Measurements from ENCODE around the gene SSC4D. TPM values are rescaled to one million over a fixed set of nuclear protein-coding genes. Genes with fewer than 3 reads are reported as not detected.
"Not testable (repeated sequence)": the region's sequence is repeated elsewhere in the genome, so short reads cannot be mapped to it uniquely, and the experiment has no call there.

SSC4D gene
- polyA plus RNA-seq, 4 donors: 3.9 to 6.9 (median 4.4) TPM

DNA sequence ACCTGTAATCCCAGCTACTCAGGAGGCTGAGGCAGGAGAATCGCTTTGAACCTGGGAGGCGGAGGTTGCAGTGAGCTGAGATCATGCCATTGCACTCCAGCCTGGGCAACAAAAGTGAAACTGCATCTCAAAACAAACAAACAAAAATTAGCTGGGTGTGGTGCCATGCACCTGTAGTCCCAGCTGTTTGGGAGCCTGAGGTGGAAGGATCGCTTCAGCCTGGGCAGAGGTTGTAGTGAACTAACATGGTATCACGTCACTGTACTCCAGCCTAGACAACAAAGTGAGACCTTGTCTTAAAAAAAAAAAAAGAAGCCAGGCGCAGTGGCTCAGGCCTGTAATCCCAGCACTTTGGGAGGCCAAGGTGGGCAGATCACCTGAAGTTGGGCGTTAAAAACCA, 21.7 kb downstream of the SSC4D start:
- DNase-seq (ENCODE audit: low read depth in 4 of 4, low spot score in 2 of 4): not testable (repeated sequence)

DNA sequence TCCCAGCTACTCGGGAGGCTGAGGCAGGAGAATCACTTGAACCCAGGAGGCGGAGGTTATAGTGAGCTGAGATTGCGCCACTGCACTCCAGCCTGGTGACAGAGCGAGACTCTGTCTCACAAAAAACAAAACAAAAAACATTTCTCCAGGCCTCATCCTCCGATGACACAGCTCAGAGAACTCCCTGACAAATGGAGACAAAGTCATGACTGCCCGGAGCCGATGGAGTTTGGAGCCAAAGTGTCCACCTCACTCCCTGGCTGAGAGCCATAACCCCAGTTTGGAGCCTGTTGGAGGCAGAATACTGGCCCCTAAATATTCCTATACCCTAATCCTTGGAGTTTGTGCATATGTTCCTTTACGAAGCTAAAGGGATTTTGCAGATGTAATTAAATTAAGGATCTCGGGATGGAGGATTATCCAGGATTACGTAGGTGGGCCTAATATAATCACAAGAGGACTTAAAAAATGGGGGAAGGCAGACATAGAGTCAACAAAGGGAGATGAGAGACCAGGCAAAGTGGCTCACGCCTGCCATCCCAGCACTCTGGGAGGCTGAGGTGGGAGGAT, 22.7 kb downstream of the SSC4D start:
- DNase-seq (ENCODE audit: low read depth in 4 of 4, low spot score in 2 of 4): no peak

DNA sequence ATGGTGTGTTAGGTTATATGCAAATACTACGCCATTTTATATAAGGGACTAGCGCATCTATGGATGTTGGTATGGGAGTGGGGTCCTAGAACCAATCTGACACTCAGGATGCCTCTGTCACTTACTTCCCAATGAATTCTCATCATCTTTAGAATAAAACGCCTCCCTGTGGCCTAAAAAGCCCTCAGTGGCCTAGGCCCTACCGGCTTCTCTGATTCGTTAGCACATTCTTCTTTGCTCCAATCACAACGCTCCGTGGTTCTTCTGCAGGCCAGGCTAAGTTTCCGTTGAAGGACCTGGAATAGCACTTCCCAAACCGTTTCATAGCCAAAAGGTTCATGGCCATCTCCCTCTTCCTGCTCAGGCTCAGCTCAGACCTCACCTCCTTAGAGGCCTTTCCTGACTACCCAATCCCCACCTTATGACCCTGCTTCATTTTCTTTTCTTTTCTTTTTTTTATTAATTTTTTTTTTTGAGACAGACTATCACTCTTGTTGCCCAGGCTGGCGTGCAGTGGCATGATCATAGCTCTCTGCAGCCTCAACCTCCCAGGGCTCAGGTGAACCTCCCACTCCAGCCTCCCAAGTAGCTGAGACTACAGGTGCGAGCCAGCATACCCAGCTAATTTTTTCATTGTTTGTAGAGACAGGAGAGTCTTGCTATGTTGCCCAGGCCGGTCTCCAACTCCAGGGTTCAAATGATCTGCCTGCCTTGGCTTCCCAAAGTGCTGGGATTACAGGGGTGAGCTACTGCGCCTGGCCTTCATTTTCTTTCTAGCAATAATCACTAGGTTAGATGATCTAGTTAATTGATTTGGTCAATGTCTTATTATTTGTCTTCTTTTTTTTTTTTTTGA, 26.2 kb downstream of the SSC4D start:
- no peak for DNase-seq (ENCODE audit: low read depth in 4 of 4, low spot score in 2 of 4)

DNA sequence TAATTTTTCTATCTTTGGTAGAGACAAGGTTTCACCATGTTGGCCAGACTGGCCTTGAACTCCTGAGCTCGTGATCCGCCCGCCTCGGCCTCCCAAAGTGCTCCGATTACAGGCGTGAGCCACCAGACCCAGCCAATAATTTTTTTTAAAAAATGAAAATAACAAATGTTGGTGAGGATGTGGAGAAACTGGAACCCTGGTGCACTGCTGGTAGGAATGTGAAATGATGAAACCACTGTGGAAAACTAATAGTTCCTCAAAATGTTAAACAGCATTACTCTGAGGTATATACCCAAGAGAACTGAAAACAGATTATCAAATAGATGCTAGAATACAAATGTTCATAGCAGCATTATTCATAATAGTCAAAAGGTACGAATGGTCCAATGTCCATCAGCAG, 27.7 kb downstream of the SSC4D start:
- no peak for DNase-seq (ENCODE audit: low read depth in 4 of 4, low spot score in 2 of 4)

DNA sequence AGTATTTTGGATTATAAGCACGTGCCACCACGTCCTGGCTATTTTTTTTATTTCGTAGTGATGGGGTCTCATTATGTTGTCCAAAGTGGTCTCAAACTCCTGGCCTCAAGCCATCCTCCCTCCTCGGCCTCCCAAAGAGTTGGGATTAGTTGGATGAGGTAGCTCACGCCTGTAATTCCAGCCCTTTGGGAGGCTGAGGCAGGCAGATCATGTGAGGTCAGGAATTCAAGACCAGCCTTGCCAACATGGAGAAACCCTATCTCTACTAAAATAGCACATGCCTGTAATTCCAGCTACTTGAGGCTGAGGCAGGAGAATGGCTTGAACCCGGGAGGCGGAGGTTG, 28.9 kb downstream of the SSC4D start:
- no peak for DNase-seq (ENCODE audit: low read depth in 4 of 4, low spot score in 2 of 4)

DNA sequence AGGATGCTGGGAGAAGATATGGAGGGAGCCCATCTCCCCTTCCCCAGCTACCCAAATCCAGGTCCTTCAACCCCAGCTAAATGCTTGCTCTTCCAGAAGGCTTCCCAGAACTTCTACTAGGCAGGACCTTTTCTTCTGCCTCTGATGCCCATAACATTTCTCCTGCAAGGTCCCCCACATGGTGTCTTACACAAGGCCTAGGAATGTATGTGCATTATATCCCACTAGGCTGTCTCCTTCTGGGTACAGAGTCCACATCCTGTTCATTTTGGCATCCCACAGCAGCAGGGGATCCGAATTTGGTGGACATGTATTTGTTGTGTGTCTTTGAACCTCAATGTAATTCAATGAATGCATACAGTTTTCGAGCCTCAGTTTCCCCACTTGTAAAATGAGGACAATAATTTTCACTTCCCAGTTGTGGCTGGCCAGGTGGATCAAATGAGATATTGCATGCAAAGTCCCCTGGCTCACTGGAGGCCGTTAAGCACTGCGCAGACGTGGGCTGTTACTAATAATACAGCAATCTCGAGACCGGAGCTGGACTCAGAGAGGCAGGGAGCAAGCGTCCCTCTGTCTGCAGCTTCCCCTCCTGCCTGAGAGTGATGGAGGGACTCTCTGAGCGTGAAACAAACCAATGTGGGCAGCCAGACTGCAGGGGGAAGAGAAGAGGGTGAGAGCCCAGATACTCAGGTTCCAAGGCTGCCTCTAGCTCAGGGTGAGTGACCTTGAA, 32.1 kb downstream of the SSC4D start:
- no peak for DNase-seq (ENCODE audit: low read depth in 4 of 4, low spot score in 2 of 4)

DNA sequence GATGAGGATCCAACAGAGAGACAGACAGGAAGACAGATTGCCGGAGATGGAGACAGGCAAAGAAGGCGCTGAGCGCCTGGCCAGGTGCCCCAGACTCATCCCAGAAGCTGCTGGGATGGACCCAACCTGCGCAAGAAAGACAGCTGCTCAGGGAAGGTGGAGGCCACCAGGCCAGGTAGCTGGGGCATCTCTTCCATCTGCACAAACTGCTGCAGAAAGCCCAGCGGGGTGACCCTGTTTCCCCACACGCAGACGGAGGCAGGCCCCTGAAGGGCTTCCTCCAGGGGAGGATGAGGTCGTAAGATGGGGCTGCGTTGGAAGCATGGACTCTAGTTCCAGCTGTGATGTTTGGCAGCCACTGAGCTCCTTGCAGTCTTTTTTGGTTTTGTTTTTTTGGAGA, 34.2 kb downstream of the SSC4D start:
- no peak for DNase-seq (ENCODE audit: low read depth in 4 of 4, low spot score in 2 of 4)

DNA sequence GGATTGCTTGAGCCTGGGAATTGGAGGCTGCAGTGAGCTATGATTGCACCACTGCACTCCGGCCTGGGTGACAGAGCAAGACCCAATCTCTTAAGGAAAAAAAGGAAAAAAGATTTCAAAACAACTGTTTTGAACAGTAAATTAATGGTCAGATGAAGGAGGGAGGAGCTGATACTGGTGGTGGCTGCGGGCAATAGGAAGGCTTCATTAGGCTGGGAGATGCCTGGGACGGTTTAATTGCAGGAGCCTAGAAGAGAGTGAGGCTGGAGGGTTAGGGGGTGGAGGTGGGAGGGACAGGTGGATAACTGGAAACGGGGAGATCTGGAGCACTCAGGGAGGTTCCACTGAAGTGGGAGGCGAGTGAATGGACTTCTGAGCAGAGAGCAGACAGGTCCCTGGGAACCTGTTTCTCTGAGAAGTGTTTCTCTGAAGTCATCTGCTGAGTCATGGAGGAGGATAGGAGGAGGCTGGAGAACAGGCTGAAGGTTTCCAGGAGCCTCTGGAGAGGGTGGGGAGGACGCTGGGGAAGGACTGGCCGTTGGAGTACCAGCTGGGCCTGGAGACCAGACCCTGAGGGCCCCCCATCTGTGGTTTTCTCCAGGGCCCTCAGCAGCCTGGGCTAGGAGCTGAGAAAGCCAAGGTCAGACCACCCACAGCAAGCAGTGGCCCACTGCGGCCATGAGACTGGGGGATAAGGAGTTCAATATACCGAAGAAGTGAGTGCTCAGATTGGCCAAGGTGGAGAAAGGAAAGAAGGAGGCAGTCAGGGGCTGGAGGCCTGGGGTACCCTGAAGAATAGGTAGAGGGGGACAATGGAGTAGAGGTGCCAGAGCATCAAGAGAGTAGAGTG, 36.3 kb downstream of the SSC4D start:
- no peak for DNase-seq (ENCODE audit: low read depth in 4 of 4, low spot score in 2 of 4)

DNA sequence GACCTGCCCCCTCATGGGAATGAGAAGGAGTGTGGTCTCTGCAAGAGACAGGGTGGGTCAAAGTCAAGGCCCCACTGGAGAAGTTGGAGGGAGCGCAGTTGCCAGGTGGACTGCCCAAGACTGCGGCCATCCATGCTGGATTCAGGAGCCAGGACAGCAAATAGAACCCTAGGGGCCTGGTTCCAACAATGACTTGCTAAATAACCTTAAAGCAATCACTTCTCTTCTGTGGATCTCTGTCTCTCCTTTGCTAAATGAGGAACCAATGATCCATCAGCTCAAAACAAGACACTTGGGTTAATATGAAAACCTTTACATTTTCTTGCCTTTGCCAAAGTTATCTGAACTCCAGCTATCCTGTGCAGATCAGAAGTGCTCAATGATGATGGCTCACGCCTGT, 38.1 kb downstream of the SSC4D start:
- DNase-seq (ENCODE audit: low read depth in 4 of 4, low spot score in 2 of 4): no peak

DNA sequence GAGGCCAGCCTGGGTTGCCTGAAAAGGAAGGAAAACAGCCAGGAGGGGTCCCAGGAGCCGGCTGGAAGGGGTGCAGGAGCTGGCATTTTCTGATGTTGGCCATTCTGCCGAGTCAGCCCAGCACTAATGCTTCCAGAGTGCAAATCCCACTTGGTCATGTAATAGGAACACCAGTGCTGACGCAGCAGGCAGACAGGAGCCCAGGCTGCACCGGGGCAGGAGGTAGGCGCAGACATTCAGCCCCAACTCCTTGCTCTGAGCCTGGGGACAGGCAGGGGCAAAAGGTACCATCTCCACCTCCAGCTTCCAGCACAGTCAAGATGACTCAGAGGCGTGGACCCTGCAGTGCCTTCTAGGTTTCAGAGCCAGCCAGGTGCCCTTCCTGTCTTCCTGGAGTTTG, 40.5 kb downstream of the SSC4D start:
- DNase-seq (ENCODE audit: low read depth in 4 of 4, low spot score in 2 of 4): no peak

DNA sequence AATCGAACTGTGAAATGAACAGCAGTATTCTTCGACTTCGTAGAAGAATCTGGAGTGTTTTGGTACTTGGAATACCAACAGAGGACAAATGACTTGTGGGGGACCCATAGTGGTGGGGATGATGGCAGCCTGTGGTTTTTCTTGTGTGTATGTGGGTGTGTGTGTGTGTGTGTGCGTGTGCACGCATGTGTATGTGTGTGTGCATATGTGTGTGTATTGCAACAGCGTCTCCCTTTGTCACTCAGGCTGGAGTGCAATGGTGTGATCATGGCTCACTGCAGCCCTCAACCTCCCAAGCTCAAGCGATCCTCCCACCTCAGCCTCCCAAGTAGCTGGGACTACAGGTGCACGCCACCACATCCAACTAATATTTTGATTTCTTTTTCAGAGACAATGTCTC, 41.3 kb downstream of the SSC4D start:
- DNase-seq (ENCODE audit: low read depth in 4 of 4, low spot score in 2 of 4): no peak

DNA sequence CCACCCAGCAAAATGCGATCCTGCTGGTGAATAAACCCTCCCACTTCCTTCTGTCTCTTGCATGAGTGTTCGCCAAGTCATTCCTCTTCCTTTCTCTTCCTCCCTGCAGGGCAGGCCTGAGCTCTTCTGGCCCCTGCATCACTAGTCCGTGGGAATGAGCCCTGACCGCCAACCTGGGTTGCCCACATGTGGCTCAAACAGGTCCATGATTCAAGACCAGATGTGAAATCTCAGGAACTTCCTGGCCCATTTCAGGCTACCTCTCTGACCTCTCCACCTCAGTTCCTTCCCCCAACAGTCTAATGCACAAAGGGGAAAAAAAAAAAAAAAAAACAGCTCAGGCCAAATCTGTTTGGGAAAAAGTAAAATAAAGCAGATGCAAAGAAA, 45.3 kb downstream of the SSC4D start:
- DNase-seq (ENCODE audit: low read depth in 4 of 4, low spot score in 2 of 4): no peak

DNA sequence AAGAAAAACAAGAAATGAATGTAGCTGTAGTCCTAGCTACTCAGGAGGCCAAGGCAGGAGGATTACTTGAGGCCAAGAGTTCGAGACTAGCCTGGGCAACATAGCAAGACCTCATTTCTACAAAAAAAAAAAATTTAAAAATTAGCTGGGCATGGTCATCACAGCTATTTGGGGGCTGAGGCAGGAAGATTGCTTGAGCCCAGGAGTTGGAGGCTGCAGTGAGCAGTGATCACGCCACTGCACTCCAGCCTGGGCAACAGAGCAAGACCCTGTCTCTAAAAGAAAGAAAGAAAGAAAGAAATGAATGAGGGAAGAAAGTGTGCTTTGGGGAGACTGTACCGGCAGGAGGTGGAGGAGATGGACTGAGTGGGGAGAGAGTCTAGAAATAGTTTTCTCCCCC, 45.7 kb downstream of the SSC4D start:
- DNase-seq (ENCODE audit: low read depth in 4 of 4, low spot score in 2 of 4): not testable (repeated sequence)

DNA sequence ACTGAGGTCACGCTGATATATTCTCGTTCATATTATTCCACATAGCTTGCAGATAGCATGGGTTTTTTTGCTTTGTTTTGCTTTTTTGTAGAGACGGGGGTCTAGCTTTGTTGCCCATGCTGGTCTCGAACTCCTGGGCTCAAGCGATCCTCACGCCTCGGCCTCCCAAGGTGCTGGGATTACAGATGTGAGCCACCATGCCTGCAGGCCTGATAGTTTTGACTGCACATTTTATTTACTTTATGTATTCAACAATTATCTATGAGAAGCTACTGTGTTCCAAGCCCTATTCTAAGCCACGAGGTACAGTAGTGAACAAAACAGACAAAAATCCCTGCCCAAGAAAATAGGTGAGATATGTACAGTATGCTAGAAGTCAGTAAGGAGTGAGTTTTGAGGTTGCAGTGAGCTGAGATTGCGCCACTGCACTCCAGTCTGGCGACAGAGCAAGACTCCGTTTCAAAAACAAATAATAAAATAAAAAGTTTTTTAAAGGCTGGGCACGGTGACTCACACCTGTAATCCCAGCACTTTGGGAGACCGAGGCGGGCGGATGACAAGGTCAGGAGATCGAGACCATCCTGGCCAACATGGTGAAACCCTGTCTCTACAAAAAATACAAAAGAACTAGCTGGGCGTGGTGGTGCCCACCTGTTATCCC, 49.4 kb downstream of the SSC4D start:
- DNase-seq (ENCODE audit: low read depth in 4 of 4, low spot score in 2 of 4): no peak

DNA sequence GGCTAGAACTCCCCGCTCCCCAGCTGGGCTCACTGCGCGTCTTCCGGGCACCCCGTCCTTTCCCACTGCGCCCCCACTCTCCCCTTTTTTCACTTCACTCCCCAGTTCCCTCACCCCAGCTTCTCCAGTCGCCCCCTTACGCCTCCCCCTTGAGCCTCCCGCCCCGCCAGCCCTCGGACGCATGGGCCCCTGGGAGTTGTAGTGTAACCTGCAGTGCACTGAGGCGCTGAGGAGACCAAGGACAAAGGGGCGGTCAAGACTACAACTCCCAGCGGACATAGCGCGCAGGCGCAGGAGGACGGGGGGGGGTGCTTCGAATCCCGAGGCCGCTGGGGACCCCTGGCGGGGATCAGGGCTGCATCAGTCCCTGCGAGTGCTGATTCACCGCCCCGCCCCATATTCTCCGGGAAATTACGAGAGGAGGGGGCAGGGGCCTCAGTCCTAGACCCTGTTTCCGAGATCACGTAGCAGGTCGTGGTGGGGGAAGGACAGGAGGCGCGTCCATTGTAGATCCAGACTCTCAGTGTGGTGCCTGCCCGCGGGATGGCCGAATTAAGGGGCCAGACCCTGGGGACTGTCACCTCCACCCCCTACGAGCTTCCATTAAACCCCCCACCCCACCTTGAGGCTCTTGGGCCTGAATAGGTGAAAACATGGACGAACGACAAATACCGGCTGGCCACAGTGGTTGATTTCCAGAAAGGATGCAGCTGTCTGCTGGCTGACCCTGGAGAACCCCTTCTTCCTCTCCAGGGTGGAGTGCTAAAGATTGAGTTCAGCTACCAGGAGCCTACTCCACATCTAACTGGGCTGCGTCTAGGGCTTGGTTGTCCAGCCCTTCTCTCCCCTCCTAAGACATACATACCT, 50.2 kb downstream of the SSC4D start:
- peak in 3 of 4 donors; percentile 95 to 97 (median 96) for DNase-seq (ENCODE audit: low read depth in 4 of 4, low spot score in 2 of 4)

DNA sequence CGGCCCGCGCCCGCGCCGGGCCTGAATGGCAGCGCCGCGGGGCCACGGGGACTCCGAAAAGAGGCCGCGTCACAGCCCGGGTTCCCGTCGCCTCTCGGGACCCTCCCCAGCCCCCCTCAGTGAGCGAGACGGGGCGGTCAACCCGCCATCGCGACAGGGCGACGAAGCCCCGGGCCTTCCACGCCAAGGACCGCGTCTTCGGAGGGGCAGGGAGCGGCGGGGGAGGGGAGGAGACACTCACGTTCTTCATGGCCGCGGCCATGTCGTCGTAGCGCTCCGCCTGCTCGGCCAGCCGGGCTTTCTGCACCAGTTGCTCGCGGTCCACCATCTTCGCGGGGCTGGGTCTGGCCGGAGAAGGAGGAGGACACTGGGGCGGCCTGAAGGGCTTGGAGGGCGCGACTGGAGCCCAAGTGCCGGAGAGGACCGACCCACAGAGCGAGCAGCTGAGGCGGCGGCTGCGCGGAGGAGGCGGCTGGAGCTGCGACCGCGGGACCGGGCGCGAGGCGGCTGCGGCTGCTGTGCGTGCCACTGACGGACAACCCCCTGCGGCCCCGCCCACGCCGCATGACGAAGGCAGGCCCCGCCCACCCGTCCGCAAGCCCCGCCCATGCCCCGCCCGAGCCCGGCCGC, 50.9 kb downstream of the SSC4D start, which contains the start of gene YWHAG:
YWHAG (minus strand) TSS at position 511 of the 630 bp plus-strand sequence; CDS start at position 328, 183 bp downstream.
- peak in 3 of 4 donors; percentile 71 to 84 (median 76) for DNase-seq (ENCODE audit: low read depth in 4 of 4, low spot score in 2 of 4)

DNA sequence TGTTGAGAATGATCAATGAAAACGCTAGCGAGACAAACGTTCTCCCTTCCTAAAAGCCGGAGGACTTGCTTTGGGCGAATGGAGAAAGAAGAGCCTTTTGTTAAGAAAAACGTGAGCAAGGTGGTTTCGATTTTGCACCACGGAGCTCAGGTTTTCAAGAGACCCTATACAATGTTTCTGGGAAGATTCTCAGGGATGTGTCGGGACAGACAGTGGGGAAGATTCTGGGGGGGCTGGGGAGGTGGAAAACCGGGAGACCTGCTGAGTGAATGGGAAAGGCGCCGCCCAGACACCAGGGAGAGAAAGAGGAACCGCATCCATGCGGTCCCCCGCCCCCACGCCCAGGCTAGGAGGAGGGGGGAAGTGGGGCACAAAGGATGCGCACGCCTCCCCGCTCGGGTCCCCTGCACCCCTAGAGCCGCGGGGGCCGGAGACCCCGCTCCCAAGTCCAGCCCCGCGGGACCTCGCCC, 51.5 kb downstream of the SSC4D start:
- DNase-seq (ENCODE audit: low read depth in 4 of 4, low spot score in 2 of 4): peak in 2 of 4 donors; percentile 44 to 46

DNA sequence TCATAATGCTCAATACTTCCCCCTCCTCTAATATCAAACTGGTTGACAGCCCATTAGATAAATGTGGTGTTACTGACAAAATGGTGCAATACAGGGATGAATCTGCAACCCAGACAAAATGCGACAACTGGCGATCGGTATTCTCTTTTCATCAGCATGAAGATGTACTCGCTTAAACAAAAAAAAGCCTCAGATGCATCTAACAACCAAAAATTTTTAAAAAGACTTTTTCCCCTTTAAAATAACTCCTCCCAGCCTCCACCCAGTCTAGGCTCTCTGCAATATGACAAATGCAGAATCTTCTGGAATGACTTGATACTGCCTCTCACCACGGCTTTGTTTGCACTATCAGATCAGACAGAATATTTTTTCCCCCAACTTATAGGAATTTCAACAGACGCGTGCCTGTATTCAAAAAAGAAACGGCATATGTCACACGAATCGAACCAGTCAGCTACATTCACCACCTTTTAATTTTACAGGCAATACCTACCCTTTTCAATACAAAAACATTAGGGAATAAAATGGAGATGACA, 52.0 kb downstream of the SSC4D start:
- DNase-seq (ENCODE audit: low read depth in 4 of 4, low spot score in 2 of 4): no peak
